T-helper 1 cell treated with Interleukin-12 subunit alpha and Interleukin-12 subunit beta and Interleukin-4 antibody, amounts not matched to agents 30 μg/mL and 1 μg/mL, for 36 hours (primary cell): ENCODE data around the gene DPM3.

Experiments used
- H3K27ac Mint-ChIP-seq: one replicate; pipeline ENCODE4 v1.8.0; 2021; ENCODE audit warnings: mild to moderate bottlenecking, mixed read lengths
- H3K27me3 Mint-ChIP-seq: one replicate; pipeline ENCODE4 v1.8.0; 2021; ENCODE audit warnings: low read depth, mixed read lengths
- H3K36me3 Mint-ChIP-seq: one replicate; pipeline ENCODE4 v1.8.0; 2021; ENCODE audit warnings: low read depth, mixed read lengths
- H3K4me1 Mint-ChIP-seq: one replicate; pipeline ENCODE4 v1.8.0; 2021; ENCODE audit warnings: low read depth, mixed read lengths
- H3K4me3 Mint-ChIP-seq: one replicate; pipeline ENCODE4 v1.8.0; 2021; ENCODE audit warnings: mild to moderate bottlenecking, moderate library complexity, mixed read lengths
- H3K9me3 Mint-ChIP-seq: one replicate; pipeline ENCODE4 v1.8.0; 2021; ENCODE audit warnings: mixed read lengths

The DPM3 gene

DNA sequence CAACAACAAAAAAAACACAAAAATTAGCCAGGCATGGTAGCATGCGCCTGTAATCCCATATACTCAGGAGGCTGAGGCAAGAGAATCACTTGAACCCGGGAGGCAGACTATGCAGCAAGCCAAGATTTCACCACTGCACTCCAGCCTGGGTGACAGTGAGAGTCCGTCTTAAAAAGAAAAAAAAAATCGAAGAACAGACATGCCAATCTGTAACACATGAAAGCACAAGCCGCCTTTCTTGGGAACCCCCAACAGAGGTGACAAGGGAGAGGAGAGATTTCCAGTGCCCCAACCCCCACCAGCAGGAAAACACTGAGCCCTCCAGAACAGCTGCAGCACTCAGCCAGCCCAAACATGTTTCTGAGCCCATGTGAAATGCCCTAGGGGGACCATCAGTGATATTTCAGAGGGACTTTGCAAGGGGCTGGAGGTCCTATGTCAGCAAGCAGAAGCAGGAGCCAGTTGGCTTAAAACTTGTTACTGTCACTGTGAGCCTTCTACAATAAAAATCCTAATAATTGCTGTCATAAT lies 26.8 kb downstream of the DPM3 start:
- Mint-ChIP-seq H3K27ac (no peak overlapping the region), H3K9me3 (no peaks in the 10 kb centered on the region), H3K36me3 (no peaks in the 10 kb centered on the region), H3K4me3 (no peak overlapping the region), H3K4me1 (no peaks in the 10 kb centered on the region), H3K27me3 (peaks cover 27% of the 10 kb centered on the region)

DNA sequence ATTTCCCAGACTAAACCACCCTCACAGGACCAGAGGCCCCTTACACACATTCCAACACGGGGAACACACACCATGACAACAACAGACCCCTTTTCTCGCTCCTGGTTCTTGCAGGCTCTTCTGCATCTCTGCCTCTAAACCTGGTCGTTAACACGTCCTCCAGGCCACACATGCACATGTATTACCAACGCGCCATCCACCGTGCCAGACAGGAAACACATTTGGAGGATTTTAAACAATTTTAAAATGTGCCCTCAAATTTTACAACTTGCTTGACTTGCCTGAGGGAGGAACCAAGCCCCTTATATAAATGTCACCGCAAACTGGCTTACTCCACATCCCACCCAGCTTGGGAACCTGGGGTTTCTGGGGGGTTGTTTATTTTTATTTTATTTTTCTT lies 29.5 kb downstream of the DPM3 start:
- Mint-ChIP-seq H3K4me1 (no peaks in the 10 kb centered on the region), H3K4me3 (no peak overlapping the region), H3K9me3 (no peaks in the 10 kb centered on the region), H3K27ac (no peak overlapping the region), H3K36me3 (no peaks in the 10 kb centered on the region), H3K27me3 (peaks cover 21% of the 10 kb centered on the region)

DNA sequence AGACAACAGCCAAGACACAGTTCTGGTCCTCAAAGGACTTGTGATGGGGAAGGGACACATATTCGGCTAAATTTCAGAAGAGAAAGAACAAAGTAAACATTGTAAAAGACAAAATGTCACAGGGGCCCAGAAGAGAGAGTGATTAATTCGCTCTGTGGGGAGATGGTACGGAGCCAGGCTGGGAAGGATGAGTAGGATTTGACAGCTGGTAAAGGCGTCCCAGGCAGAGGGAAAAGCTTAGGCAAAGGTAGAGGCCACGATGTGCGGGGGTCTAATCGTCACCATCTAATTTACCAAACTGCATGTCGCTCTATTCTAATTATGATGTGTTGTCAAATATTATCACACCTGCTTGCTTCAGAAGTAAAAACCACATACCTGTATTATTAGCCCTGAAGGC lies 29.9 kb downstream of the DPM3 start:
- H3K4me3 Mint-ChIP-seq, result no peak overlapping the region
- peaks cover 25% of the 10 kb centered on the region for H3K27me3 Mint-ChIP-seq
- no peaks in the 10 kb centered on the region for H3K36me3 Mint-ChIP-seq
- no peak overlapping the region for H3K27ac Mint-ChIP-seq
- no peaks in the 10 kb centered on the region for H3K9me3 Mint-ChIP-seq
- no peaks in the 10 kb centered on the region for H3K4me1 Mint-ChIP-seq

DNA sequence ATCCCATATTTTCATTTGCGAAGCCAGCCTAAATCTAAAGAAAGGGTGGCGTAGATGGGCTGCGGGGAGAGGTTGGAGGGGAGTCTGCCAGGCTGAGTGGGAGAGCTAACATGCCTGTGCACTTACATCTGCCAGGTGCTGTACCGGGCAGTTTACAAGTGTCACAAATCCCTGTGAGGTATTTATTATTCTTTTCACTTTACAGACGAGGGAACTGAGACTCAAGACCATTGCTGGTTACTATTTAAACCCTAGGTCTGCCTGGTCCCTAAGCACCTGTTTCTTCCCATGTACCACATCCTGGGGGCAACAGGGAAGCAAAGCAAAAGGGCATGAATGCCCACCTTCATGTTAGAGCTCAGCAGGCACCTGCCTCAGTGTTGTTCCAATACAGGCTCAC lies 32.0 kb downstream of the DPM3 start:
- Mint-ChIP-seq H3K4me3 (no peak overlapping the region), H3K9me3 (no peaks in the 10 kb centered on the region), H3K36me3 (no peaks in the 10 kb centered on the region), H3K4me1 (no peaks in the 10 kb centered on the region), H3K27ac (no peak overlapping the region), H3K27me3 (peaks cover 27% of the 10 kb centered on the region)

DNA sequence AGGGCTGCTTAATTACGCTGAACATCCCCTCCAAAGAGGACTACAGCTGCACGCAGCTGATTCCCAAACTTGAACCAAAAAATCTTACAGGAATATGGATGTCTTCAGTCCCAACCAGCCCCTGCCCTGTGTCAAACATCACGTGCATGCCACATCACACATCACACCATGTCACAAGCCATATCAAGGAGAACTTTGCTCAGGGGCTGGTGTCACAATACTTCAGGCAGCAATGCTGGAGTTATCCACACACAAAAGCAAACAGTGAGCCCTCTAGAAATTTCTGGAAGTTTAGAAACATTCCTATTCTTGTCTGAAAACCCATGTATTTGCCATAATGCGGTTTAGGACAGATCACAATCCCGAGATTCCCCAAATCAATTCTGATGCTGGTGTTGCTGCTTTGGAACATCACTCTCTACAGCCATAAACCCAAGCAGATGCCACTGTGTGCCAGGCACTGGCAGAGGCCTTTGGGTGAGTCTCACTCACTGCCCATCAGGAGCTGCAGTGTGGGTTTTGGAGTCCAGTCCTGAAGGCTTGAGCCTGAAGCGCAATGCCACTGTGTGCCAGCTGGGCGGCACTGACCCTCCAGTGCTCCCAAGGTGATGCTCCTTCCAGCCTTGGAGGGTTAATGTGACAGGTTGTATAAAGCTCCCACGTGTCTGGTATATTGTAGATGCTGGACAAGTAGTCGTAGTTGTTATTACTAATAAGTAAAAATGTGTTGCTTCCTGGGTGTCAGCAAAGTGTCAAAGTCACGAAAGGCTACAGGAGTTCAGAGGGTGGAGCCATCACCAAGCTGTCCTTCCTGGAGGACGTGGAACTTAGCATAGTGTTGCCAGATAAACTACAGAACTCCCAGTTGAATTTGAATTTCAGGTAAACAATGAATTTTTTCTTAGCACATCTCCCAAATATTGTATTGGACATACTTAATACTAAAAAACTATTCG lies 32.7 kb downstream of the DPM3 start:
- Mint-ChIP-seq H3K4me3 (no peak overlapping the region), H3K36me3 (no peaks in the 10 kb centered on the region), H3K4me1 (no peaks in the 10 kb centered on the region), H3K27me3 (peaks cover 26% of the 10 kb centered on the region), H3K9me3 (no peaks in the 10 kb centered on the region), H3K27ac (no peak overlapping the region)

DNA sequence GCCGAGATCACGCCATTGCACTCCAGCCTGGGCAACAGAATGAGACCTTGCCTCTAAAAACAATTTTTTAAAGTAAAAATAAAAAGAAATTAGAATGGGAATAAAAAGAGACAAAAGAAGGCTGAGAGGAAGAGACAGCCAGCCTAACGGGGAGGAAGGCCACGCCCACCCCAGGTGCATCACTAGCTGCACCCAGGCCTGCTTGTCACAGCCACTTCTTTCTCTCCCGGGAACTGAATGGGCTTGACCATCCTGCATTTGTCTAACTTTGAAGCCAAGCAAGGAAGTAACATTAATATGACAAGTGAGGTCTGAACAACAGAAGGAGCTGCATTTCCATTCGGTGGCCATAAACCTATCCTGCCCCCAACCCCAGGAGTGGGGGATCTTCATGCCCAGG lies 33.5 kb downstream of the DPM3 start:
- no peaks in the 10 kb centered on the region for H3K9me3 Mint-ChIP-seq
- no peaks in the 10 kb centered on the region for H3K36me3 Mint-ChIP-seq
- peaks cover 26% of the 10 kb centered on the region for H3K27me3 Mint-ChIP-seq
- no peak overlapping the region for H3K4me3 Mint-ChIP-seq
- no peak overlapping the region for H3K27ac Mint-ChIP-seq
- H3K4me1 Mint-ChIP-seq, result no peaks in the 10 kb centered on the region

DNA sequence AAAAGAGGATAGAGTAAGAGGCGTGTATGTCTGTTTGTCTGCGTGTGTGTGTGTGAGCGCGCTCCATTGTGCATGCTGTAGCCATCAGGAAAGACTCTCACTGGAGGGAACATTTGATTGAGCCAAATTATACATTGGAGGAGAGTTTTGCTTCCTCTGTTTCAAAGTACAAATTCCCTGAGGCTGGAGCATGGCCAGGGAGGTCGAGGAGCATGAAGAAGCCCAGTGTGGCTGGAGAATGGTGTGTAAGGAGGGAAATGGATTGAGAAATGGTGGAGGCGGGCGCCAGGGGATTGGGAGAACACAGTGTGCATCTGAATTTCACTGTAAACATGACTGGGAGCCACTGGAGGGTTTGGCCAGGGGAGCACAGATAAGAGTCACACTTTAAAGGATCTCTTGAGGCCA lies 34.7 kb downstream of the DPM3 start:
- no peaks in the 10 kb centered on the region for H3K4me1 Mint-ChIP-seq
- no peaks in the 10 kb centered on the region for H3K9me3 Mint-ChIP-seq
- H3K4me3 Mint-ChIP-seq, result no peak overlapping the region
- H3K27me3 Mint-ChIP-seq, result peaks cover 26% of the 10 kb centered on the region
- H3K27ac Mint-ChIP-seq, result no peak overlapping the region
- no peaks in the 10 kb centered on the region for H3K36me3 Mint-ChIP-seq

DNA sequence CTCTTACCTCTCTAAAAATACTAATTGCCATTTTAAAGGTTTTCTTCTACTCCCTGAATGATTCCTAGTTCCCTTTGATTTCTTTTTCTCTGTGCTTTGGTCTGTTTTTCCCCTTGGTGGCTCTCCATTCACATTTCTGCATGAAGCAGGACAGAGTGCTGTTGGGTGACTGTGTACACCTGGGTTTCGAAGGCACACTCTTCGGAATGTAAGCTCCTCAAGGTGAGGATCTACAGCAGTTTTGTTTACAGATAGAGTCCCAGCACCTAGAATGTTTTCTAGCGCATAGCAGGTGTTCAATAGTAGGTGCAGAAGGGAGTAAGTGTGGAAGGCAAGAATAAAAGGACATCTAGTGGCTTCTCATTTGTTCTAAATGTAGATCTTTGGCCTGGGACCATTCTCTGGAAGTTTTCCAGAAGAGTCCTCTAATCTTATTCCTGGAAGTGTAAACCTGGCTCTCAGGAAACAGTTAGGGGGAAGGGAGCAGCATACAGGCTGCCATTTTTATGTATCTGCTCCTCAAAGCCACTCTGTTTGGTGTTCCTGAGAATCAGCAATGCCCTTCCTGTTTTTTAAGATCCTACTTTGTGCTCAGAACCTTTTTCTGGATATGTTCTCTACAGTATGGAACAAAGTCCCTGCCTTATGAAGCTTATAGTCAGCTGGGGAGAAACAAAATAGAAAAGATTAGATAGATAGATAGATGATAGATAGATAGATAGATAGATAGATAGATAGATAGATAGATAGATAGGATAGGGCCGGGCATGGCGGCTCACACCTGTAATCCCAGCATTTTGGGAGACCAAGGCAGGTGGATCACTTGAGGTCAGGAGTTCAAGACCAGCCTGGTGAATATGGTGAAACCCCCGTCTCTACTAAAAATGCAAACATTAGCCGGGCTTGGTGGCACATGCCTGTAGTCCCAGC lies 35.5 kb downstream of the DPM3 start:
- Mint-ChIP-seq H3K9me3 (no peaks in the 10 kb centered on the region), H3K27ac (no peak overlapping the region), H3K4me3 (no peak overlapping the region), H3K36me3 (no peaks in the 10 kb centered on the region), H3K27me3 (peaks cover 26% of the 10 kb centered on the region), H3K4me1 (no peaks in the 10 kb centered on the region)

DNA sequence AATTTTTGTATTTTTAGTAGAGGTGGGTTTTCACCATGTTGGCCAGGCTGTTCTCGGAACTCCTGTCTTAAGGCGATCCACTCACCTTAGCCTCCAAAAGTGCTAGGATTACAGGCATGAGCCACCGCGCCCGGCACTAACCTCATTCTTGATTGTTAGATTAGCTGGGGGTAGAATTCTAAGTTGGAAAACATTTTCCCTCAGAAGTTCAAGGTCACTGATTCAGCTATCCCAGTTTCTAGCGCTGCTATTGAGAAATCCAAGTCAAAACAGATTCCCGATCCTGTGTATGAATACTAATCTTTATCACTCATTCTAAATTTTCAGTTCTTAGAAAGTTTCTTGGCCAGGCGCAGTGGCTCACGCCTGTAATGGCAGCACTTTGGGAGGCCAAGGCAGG lies 37.0 kb downstream of the DPM3 start:
- H3K4me1 Mint-ChIP-seq, result no peaks in the 10 kb centered on the region
- peaks cover 19% of the 10 kb centered on the region for H3K27me3 Mint-ChIP-seq

DNA sequence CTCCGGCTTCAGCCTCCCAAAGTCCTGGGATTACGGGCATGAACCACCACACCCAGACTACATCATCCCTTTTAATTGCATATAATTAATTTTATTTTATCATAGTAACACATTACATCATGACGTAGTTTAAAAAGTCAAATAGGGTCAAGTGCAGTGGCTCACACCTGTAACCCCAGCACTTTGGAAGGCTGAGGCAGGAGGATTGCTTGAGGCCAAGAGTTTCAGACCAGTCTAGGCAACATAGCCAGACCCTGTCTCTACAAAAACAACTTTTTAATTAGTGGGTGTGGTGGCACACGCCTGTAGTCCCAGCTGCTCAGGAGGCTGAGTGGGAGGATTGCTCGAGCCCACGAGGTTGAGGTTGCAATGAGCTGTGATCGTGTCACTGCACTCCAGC lies 41.0 kb downstream of the DPM3 start:
- Mint-ChIP-seq H3K4me1 (no peaks in the 10 kb centered on the region), H3K4me3 (no peak overlapping the region), H3K27ac (no peak overlapping the region), H3K9me3 (no peaks in the 10 kb centered on the region), H3K36me3 (no peaks in the 10 kb centered on the region), H3K27me3 (peaks cover 25% of the 10 kb centered on the region)

More for the DNA sequence above, 37.0 kb downstream of the DPM3 start:
- Mint-ChIP-seq H3K36me3 (no peaks in the 10 kb centered on the region), H3K4me3 (no peak overlapping the region), H3K27ac (no peak overlapping the region), H3K9me3 (no peaks in the 10 kb centered on the region)

DNA sequence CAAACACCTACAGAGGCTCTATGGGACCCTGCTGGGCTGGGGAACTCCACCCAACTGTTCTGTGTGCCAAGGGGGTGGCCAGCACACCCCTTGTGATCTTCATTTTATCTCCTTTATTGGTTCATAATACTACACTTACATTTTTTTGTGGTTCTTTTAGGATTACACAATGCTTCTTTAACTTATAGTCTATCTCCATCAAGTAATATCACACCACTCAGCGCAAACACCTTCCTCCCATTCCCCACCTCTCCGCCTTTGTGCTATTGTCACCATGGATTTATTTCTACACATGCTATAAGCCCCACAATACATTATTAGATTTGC lies 45.7 kb downstream of the DPM3 start:
- H3K27me3 Mint-ChIP-seq, result peaks cover 21% of the 10 kb centered on the region
- no peaks in the 10 kb centered on the region for H3K36me3 Mint-ChIP-seq
- H3K9me3 Mint-ChIP-seq, result no peaks in the 10 kb centered on the region
- H3K4me1 Mint-ChIP-seq, result peaks cover 3% of the 10 kb centered on the region
- no peak overlapping the region for H3K27ac Mint-ChIP-seq
- no peak overlapping the region for H3K4me3 Mint-ChIP-seq

DNA sequence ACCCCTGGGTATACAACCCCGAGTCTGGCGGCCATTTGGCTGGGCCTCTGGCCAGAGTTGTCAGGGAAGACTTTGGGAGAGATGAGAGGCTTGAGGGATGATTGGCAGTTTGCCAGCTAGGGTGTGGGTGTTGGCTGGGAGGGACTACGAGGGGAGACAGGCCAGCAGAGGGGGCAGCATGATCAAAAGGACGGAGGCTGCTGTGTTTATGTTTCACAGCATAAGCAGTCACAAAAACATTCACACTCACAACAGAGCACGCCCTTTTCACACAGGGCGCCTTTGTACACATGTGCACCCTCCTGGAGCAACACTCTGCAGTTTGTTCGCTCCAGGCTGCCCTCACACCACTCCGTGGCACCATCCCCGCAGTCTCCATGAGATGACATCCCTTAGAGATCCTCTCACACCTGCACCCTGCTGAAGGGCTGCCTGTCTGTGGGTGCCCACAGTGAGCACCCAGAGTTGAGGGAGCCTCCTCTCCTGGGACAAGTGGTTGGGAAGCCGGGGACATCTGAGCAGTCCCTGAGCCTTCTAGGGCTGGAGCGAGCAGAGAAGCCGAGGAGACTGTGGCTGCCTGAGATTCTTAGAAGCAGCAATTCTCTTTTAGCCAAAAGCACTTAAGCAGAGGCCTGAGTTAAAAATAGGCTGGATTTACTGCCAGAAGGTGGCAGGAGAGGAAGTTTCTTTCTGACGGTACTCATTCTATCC lies 46.3 kb downstream of the DPM3 start:
- Mint-ChIP-seq H3K27ac (no peak overlapping the region), H3K9me3 (no peaks in the 10 kb centered on the region), H3K36me3 (no peaks in the 10 kb centered on the region), H3K27me3 (peaks cover 21% of the 10 kb centered on the region), H3K4me1 (peaks cover 3% of the 10 kb centered on the region), H3K4me3 (no peak overlapping the region)

DNA sequence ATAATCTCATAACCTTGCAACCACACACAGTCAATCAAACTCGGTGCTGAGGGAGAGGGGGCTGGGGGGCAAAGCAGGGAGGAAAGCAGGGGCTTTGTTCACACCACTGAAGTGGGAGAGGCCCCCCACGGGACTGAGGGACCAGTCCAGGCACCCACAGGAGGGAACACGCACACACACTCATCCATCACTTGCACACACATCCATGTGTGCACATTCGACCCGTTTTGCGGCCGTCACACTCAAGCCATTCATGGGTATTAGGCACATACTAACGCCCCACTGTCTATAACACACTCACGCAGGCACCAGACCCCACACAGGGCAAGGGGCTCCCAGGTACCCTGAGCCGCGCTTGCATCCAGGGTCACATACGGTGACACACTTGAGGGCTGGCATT lies 47.7 kb downstream of the DPM3 start:
- Mint-ChIP-seq H3K9me3 (no peaks in the 10 kb centered on the region), H3K27ac (no peak overlapping the region), H3K4me1 (peaks cover 3% of the 10 kb centered on the region), H3K4me3 (no peak overlapping the region), H3K36me3 (no peaks in the 10 kb centered on the region), H3K27me3 (peaks cover 21% of the 10 kb centered on the region)

DNA sequence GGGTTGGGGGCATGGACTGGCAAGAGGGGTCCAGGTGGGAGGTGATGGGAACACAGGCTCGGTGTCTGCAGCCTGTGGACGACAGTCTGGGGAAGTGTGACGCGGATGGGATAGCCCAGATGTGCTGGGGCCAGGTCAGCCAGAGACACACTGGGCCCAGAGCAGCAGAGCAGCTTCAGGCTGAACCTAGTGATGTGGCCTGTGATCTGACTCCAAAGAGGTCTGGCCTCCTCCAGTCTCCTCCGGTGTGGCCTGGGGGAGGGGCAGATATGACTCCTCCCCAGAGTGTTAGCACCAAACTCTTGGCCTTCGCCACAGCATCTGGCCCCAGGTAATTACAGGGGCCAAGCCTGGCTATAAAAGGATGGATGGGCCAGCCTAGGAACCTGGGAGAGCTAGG lies 48.2 kb downstream of the DPM3 start:
- H3K4me3 Mint-ChIP-seq, result no peak overlapping the region
- H3K36me3 Mint-ChIP-seq, result no peaks in the 10 kb centered on the region
- no peak overlapping the region for H3K27ac Mint-ChIP-seq
- no peaks in the 10 kb centered on the region for H3K9me3 Mint-ChIP-seq
- H3K27me3 Mint-ChIP-seq, result peaks cover 21% of the 10 kb centered on the region
- H3K4me1 Mint-ChIP-seq, result peaks cover 3% of the 10 kb centered on the region
